Memory B cell (primary cell): ENCODE data around the gene ZFYVE21.
A peak's percentile ranks its signal among the peaks of the same experiment; 100 is the strongest.

Experiments
- ATAC-seq: fragments of 150-1000 bp; cut with Tn5 transposase; 2 replicates; pipeline ENCODE4 v1.10.0; 2021; ENCODE audit warnings: low read depth, mild to moderate bottlenecking, moderate library complexity
- DNase-seq, 2 donors: peaks; one replicate each; pipeline ENCODE4 v3.0.0; 2022; ENCODE audit warnings: low spot score in 2 of 2
- H3K27ac Mint-ChIP-seq: one replicate; pipeline ENCODE4 v1.8.0; 2022; ENCODE audit warnings: mild to moderate bottlenecking, moderate library complexity, mixed read lengths
- H3K27me3 Mint-ChIP-seq: one replicate; pipeline ENCODE4 v1.8.0; 2022; ENCODE audit warnings: mixed read lengths
- H3K36me3 Mint-ChIP-seq: one replicate; pipeline ENCODE4 v1.8.0; 2022; ENCODE audit warnings: mild to moderate bottlenecking, mixed read lengths
- H3K4me1 Mint-ChIP-seq: one replicate; pipeline ENCODE4 v1.8.0; 2022; ENCODE audit warnings: mixed read lengths
- H3K4me3 Mint-ChIP-seq: one replicate; pipeline ENCODE4 v1.8.0; 2022; ENCODE audit warnings: mild to moderate bottlenecking, moderate library complexity, mixed read lengths
- H3K9me3 Mint-ChIP-seq: one replicate; pipeline ENCODE4 v1.8.0; 2022; ENCODE audit warnings: mixed read lengths

Gene ZFYVE21

DNA sequence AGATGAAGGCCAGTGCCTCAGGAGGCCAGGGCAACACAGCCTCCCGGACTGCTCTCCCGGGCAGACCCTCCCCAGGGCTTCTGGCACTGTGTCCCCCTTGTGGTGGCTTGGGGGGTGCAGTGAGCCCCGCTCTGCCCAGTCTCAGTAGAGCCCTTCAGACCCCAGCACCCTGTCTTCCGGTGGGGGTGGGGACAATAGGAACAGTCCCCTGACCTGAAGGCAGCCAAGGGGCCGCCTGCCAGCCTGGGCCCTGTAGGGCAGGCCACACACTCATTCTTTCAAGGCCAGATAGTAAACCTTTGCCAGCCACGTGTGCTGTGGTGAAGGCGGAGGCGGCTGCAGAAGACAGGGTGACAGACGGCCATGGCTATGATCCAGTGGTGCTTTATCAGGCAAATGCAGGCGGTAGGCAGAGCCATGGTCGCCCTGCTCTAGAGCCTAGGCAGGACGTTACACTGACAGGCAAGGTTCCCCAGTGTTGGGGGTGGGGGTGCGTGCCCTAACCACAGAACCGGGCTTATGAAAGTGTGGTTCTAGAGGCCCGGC is 15.0 kb downstream of the ZFYVE21 start:
- no peak for ATAC-seq
- no peak overlapping the region for H3K27ac Mint-ChIP-seq
- no peak for DNase-seq
- peaks cover 10% of the 10 kb centered on the region for H3K36me3 Mint-ChIP-seq
- H3K27me3 Mint-ChIP-seq: no peaks in the 10 kb centered on the region
- H3K4me1 Mint-ChIP-seq: no peaks in the 10 kb centered on the region
- no peaks in the 10 kb centered on the region for H3K9me3 Mint-ChIP-seq
- H3K4me3 Mint-ChIP-seq: no peak overlapping the region

DNA sequence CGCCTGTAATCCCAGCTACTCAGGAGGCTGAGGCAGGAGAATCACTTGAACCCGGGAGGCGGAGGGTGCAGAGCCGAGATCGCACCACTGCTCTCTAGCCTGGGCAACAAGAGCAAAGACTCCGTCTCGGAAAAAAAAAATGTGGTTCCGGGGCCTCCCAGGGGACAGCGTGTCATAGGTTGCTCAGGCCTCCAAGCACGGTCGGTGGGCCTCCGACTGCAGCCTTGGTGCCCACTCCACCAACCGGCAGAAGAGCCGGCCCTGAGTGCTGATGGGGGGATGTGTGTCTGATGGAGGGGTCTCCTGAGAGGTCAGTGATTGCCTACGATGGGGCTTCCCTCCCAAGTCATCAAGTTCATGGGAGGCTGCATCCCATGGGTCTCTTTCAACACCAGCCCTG is 15.9 kb downstream of the ZFYVE21 start:
- DNase-seq (no peak), ATAC-seq (no peak)
- Mint-ChIP-seq H3K36me3 (peaks cover 10% of the 10 kb centered on the region), H3K4me3 (no peak overlapping the region), H3K27ac (no peak overlapping the region), H3K27me3 (no peaks in the 10 kb centered on the region), H3K4me1 (no peaks in the 10 kb centered on the region), H3K9me3 (no peaks in the 10 kb centered on the region)

DNA sequence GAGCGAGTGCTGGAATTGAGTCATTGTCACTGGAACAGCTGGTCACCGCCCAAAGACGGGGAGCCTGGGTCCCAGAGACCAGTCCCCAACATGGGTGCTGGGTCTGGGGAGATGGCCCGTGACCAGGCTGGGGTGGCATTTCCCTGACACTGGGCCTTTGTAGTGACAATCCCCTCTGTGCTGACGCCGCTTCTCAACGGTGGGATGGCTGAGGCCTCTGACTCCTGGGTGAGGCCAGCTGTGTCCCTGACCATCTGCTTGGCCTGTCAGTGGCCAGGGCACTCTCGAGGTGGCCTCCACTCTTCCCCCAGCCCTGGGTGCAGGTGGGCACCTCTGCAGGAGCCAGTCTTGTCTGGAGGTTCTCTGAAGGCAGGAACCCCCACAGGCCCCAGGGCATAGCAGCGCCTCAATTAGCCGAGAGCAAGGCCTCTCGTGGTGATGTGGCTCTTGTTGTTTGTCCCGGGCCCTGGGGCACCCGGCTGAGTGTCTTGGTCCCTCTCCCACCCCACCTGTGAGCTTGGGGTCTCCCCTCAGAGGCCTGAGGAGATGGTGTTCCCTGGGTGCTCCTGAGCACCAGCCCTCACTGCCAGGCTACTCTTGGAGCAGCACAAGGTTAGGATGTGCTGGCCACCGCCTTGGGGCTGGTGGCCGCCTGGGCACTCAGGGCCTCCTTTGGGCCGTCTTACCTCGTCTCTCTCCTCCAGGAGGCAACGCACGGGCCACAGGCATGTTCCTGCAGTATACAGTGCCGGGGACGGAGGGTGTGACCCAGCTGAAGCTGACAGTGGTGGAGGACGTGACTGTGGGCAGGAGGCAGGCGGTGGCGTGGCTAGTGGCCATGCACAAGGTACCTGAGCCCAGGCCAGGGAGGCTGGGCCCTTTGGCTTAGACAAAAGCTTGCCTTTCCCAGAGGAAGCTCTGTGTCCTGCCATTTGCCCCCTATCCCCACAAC is 16.6 kb downstream of the ZFYVE21 start:
- DNase-seq: no peak
- H3K4me3 Mint-ChIP-seq: no peak overlapping the region
- no peaks in the 10 kb centered on the region for H3K9me3 Mint-ChIP-seq

DNA sequence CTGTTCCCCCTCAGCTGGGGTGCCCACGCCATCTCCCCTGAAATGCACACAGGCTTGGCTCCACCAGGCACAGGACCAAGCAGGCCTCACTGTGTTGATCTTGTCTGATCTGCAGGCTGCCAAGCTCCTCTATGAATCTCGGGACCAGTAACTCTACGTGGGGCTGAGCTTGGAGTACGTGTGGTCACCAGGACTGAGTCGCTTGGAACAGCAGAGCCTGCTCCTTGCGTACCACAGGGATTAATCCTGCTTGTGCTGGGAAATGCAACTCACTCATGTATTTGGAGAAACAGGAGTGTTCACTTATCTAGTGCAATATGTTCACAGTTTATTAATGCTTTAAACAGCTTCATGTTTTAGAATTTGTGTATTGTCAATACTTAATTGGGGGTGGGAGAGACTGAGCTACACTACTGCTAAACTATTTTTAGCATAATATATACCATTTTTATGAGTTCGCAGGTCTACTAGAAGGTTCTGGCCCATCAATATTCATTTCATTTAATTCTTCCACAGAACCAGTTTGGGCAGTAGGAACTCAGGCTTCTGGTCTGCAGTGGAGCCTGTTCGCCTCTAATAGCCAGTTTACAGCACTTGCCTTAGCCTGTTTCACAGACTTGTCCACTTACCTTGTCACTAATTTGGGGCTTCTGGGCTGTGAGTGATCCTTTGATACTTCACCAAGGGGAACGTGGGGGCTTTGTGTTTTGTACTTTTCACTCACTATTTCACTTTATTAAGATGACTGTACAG is 17.4 kb downstream of the ZFYVE21 start:
- Mint-ChIP-seq H3K27me3 (no peaks in the 10 kb centered on the region), H3K4me1 (no peaks in the 10 kb centered on the region), H3K36me3 (peaks cover 12% of the 10 kb centered on the region), H3K9me3 (no peaks in the 10 kb centered on the region), H3K4me3 (no peak overlapping the region), H3K27ac (no peak overlapping the region)
- DNase-seq (no peak), ATAC-seq (no peak)

More for the DNA sequence above, 16.6 kb downstream of the ZFYVE21 start:
- H3K27ac Mint-ChIP-seq: no peak overlapping the region
- H3K4me1 Mint-ChIP-seq: no peaks in the 10 kb centered on the region
- H3K36me3 Mint-ChIP-seq: peaks cover 10% of the 10 kb centered on the region
- H3K27me3 Mint-ChIP-seq: no peaks in the 10 kb centered on the region
- ATAC-seq: no peak

DNA sequence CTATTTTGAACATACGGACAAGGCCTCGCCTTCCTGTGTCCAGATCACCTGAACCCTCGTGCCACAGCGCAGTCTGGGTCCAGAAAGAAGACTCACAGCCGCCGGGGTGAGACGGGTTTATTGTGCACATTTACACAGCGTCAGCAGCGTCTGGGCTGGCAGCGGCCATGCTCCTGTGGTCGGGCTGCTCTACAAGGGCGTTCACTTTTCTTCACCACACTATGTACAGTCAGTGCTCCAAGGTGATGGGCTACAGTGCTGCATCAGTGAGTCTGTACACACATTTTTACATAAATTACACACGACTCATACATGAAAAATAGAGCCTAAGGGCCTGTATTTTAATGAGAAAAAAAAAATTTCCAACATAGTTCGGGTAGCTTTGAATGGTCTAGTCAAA is 18.0 kb downstream of the ZFYVE21 start:
- H3K27me3 Mint-ChIP-seq: no peaks in the 10 kb centered on the region
- H3K36me3 Mint-ChIP-seq: peaks cover 12% of the 10 kb centered on the region
- H3K4me3 Mint-ChIP-seq: no peak overlapping the region
- ATAC-seq (no peak), DNase-seq (no peak)
- no peak overlapping the region for H3K27ac Mint-ChIP-seq
- H3K4me1 Mint-ChIP-seq: no peaks in the 10 kb centered on the region
- no peaks in the 10 kb centered on the region for H3K9me3 Mint-ChIP-seq

DNA sequence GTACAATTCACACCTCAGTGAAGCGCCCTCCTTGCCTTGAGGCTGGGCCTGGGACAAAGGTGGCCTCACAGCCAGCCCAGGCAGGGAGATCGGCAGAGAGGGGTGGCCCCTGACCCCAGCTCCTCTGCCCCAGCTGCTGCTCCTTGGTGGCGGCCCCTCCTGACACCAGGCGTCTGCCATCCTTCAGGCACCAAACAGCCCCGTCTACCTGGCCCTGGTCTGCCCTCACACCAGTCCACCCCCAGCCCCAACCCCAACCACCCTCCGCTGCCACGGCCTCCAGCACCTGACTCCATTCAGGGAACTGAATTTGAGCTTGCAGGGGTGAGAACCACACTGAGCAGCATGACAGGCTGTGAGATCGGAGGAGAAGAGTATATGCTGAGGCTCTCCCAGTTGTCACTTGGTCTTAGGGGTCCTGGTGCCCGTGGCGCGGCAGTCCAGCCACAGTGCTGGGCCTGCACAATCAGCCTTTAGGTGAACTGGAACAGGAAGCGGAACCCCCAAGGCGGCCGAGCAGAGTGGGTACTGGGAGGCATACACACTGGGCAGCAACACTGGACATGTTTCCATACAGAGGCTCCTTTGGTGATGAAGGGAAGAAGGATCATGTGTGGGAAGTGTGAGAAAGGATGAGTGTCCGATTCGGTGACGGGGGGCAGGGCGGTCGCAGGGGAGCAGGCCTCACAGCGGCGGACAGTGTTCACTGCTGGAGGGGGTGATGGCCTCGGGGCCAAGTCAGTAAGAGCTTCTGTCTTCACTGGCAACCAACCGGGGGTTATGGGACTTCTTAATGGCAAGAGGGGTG is 18.7 kb downstream of the ZFYVE21 start:
- H3K4me3 Mint-ChIP-seq: no peak overlapping the region
- no peaks in the 10 kb centered on the region for H3K9me3 Mint-ChIP-seq
- no peak overlapping the region for H3K27ac Mint-ChIP-seq
- ATAC-seq (no peak), DNase-seq (no peak)
- H3K27me3 Mint-ChIP-seq: no peaks in the 10 kb centered on the region
- H3K4me1 Mint-ChIP-seq: no peaks in the 10 kb centered on the region
- peaks cover 6% of the 10 kb centered on the region for H3K36me3 Mint-ChIP-seq

DNA sequence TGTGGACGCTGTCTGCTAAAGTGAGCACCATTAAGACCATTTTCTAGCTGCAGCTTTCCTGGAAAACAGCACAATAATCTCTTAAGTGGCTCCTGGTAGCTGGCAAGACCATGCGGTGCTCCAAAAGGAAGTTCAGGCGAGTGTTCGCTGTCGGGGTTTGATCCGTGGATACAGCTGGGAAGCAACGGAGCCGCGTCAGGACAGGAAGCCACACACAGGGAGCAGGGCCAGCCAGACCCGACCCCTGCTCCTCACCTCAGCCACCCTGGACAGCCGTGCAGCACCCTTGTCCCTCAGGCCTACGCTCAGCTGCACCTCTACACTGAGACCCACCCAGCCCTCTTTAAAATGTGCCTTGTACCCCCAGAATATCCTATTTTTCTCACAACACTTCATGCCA is 19.4 kb downstream of the ZFYVE21 start:
- DNase-seq: no peak
- Mint-ChIP-seq H3K27ac (peak overlapping the region; percentile 8), H3K4me3 (no peak overlapping the region), H3K4me1 (no peaks in the 10 kb centered on the region), H3K9me3 (no peaks in the 10 kb centered on the region), H3K36me3 (peaks cover 7% of the 10 kb centered on the region), H3K27me3 (no peaks in the 10 kb centered on the region)
- no peak for ATAC-seq

DNA sequence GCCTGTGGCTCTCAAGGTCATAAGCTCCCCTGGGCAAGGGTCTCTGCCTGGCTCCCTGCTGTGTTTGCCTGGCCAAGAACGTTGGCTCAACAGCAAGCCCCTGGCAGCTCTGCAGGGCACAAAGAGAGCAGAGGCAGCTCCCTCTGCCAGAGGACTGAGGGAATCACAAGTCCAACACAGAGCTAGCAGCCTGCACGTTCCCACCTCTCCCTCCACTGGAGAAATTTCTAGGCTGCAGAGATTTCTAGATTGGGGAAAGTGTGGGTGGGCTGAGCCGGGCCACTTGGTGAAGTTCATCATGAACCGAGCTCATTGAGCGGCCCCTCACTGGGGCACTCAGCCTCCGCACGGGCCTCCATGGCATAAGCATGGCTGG is 19.8 kb downstream of the ZFYVE21 start:
- no peaks in the 10 kb centered on the region for H3K27me3 Mint-ChIP-seq
- no peaks in the 10 kb centered on the region for H3K9me3 Mint-ChIP-seq
- DNase-seq: no peak
- H3K4me3 Mint-ChIP-seq: no peak overlapping the region
- ATAC-seq: no peak
- no peaks in the 10 kb centered on the region for H3K4me1 Mint-ChIP-seq
- peak overlapping the region; percentile 8 for H3K27ac Mint-ChIP-seq
- peaks cover 7% of the 10 kb centered on the region for H3K36me3 Mint-ChIP-seq

DNA sequence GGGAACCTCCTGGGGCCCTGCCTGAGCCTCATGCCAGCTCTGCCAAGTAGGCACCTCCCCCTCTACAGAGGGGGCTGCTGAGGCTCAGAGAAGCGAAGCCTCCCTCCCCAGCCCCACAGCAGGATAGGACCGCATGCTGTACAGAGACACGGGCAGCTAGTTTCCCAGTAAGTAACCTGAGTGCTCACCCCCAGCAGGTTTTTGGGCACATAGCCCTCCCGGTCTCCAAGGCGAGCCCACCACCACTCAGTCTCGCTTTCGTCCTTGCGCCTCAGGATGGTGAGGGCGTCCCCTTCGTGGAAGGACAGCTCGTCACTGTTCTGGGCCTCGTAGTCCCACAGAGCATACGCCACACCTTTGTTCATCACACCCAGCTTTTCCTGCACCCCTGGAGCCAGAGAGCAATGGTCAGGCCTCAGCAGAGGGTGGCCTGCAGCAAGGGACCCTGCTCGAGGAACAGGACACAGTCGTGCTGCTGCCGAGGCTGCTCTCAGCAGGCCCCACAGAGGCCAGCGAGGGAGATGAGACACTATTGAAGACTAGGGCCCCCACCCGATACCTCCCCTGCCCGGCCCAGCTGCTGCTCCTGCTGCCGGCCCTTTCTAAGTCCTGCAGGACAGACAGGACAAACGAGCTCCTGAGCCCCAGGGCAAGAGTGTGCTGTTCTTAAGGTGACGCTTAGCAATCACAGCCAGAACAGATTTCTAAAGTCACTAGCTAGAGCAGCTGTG is 20.4 kb downstream of the ZFYVE21 start:
- no peaks in the 10 kb centered on the region for H3K4me1 Mint-ChIP-seq
- peaks cover 7% of the 10 kb centered on the region for H3K36me3 Mint-ChIP-seq
- H3K4me3 Mint-ChIP-seq: no peak overlapping the region
- DNase-seq (no peak), ATAC-seq (no peak)
- H3K9me3 Mint-ChIP-seq: no peaks in the 10 kb centered on the region
- no peaks in the 10 kb centered on the region for H3K27me3 Mint-ChIP-seq
- H3K27ac Mint-ChIP-seq: no peak overlapping the region

DNA sequence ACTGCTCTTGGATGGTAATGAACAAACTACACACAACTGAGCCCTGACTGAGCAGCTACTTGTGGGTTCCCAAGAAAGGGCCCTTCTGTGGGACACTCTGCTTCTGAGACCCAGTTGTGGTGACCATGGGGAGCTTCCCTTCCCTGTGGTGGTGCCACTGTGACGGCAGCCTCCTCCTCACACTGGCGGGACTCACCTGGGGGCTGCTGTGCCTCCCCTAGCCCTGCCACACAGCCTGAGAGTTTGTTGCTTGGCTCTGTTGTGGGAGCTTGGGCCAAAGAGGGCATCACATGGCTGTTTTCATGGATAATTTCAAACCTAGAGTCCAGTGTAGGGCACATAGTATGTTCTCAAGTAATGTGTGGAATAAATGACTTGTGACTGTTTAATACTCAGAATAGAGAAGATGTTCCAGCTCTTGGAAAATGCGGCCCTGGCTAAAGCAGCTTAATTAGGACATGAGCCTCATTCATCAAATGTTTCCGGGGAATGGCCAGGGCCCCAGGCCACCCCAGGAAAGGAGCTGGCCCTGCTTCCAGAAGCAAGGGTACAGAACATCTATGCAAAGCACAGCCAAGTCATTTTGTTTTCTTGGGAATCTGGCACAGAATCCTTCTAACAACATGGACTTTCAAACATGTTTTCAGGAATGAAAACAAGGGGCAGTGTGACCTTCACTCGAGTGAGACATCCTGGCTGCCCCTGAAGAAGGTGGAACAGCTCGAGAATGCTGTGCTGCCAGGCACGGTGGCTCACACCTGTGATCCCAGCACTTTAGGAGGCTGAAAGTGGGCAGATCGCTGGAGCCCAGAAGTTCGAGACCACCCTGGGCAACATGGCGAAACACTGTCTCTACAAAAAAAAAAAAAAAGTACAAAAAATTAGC is 21.2 kb downstream of the ZFYVE21 start:
- Mint-ChIP-seq H3K27ac (no peak overlapping the region), H3K36me3 (peaks cover 9% of the 10 kb centered on the region), H3K4me1 (no peaks in the 10 kb centered on the region), H3K9me3 (no peaks in the 10 kb centered on the region), H3K4me3 (no peak overlapping the region), H3K27me3 (no peaks in the 10 kb centered on the region)
- DNase-seq (no peak), ATAC-seq (no peak)

DNA sequence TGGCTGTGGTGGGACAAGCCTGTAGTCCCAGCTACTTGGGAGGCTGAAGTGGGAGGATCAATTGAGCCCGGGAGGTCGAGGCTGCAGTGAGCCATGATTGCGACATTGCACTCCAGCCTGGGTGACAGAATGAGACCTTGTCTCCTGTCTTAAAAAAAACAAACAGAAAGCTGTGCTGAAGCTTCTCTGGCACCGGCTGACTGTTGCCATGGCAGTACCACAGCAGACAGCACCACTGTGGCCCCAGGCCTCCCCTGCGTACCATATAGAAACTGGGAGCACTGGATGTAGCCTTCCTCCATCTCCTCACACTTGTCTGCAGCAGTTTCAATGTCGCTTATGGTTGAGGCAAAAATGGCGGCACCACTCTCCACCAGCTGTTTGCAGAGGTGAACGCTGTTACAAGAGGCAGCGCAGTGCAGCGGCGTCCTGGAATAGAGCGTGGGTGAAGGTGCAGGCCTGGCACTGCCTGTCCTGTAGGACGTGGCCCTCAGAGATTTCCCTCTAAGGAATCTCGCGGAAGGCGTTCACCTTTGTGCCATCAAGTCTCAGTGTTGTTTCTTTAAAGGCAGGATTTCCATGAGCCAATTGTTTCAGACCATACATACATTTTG is 21.9 kb downstream of the ZFYVE21 start:
- ATAC-seq (no peak), DNase-seq (no peak)
- Mint-ChIP-seq H3K27me3 (no peaks in the 10 kb centered on the region), H3K36me3 (peaks cover 9% of the 10 kb centered on the region), H3K4me1 (no peaks in the 10 kb centered on the region), H3K4me3 (no peak overlapping the region), H3K9me3 (no peaks in the 10 kb centered on the region), H3K27ac (no peak overlapping the region)

DNA sequence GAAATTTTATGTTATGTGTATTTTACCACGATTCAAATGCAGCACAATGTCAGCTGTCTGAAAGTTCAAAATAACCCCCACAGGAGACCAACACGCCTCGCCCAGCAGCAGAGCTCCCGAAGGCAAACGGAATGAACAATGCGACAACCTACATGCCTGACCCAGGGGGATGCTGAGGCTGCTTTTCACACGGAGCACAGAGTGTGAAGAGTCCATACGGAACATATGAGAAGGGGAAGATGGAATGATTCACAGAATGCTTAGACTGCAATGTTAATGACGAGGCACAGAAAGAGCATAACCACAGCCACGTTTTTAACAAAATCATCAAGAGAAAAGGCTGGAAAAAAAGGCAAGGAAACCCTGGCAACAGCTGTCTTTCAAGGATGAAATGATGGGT is 22.6 kb downstream of the ZFYVE21 start:
- no peaks in the 10 kb centered on the region for H3K27me3 Mint-ChIP-seq
- no peaks in the 10 kb centered on the region for H3K9me3 Mint-ChIP-seq
- peaks cover 9% of the 10 kb centered on the region for H3K36me3 Mint-ChIP-seq
- ATAC-seq: no peak
- no peak overlapping the region for H3K4me3 Mint-ChIP-seq
- no peak overlapping the region for H3K27ac Mint-ChIP-seq
- H3K4me1 Mint-ChIP-seq: no peaks in the 10 kb centered on the region
- DNase-seq: no peak
